ENCODE data around the gene CHN2.

- TF ChIP-seq ZNF8 (CRISPR knock-in tag; IDR thresholded peaks at IDR 0.05): no peak
- no peak for TF ChIP-seq RARB (CRISPR knock-in tag; IDR thresholded peaks at IDR 0.05)
- no peak for TF ChIP-seq TSHZ2 (CRISPR knock-in tag; IDR thresholded peaks at IDR 0.05)
- no peak for TF ChIP-seq ZFP3 (CRISPR knock-in tag; IDR thresholded peaks at IDR 0.05)
- no peak for TF ChIP-seq CSDC2 (CRISPR knock-in tag; IDR thresholded peaks at IDR 0.05)
- TF ChIP-seq CREB5 (CRISPR knock-in tag; IDR thresholded peaks at IDR 0.05; ENCODE audit: low read depth): no peak
These were observed 255.1 kb downstream of the CHN2 start for GRCh38 chr7:29449569-29450260.

Data from SK-N-SH treated with all-trans-retinoic acid at 6 μM for 48 hours (cell line).